ENCODE measurements around the gene BRIP1. TPM values are rescaled to one million over a fixed set of nuclear protein-coding genes. Genes with fewer than 3 reads are reported as not detected.
A peak's percentile ranks its signal among the peaks of the same experiment; 100 is the strongest.

The BRIP1 gene
- total RNA-seq, 1 donor: 20.9 TPM

GRCh38 chr17:61814485-61814884, 48.8 kb downstream of the BRIP1 start:
- H3K4me3 ChIP-seq (ENCODE audit: low read depth, low read length): no peak overlapping the region
- no peak for TF ChIP-seq CTCF (IDR thresholded peaks at IDR 0.05; ENCODE audit: insufficient read depth, low read length)
- DNase-seq (ENCODE audit: low read depth): no peak

DNA sequence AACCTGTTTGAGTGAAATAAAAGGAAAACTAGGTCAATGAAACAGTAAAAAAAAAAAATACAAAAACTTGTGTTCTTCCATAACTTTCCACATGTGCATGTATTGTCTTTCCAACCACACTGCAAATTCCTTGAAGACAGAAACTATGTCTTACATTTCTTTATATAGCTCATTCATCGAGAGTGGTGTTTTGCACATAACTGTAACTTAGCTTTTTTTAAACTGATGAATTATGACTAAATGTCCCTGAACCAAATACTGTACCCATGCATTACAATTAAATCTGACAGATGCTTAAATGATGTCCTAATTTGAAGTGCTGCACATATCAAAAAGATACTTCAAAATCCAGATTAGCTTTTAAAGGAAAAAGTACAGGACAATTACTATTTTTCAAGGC, 50.1 kb downstream of the BRIP1 start:
- peak; percentile 22 for DNase-seq (ENCODE audit: low read depth)
- TF ChIP-seq CTCF (IDR thresholded peaks at IDR 0.05; ENCODE audit: insufficient read depth, low read length): no peak
- no peak overlapping the region for H3K4me3 ChIP-seq (ENCODE audit: low read depth, low read length)

DNA sequence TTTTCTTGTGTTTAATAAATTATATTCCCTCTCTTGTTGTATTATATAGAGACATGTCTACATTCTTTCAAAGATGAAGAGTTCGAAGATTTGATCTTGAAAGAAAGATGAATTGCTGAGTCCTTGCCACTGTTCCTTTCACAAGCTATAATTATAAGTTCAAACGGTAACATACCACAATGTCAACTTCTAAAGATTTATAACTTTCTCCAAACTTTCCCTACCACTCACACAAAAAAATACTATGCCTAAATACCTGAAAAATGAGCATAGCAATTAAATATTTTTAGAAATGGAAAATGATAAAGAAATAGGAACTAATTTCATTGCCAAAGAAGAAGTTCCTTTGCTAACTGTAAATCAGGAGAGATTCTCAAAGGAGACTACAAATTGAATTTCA, 50.6 kb downstream of the BRIP1 start:
- no peak overlapping the region for H3K4me3 ChIP-seq (ENCODE audit: low read depth, low read length)
- no peak for DNase-seq (ENCODE audit: low read depth)
- no peak for TF ChIP-seq CTCF (IDR thresholded peaks at IDR 0.05; ENCODE audit: insufficient read depth, low read length)

DNA sequence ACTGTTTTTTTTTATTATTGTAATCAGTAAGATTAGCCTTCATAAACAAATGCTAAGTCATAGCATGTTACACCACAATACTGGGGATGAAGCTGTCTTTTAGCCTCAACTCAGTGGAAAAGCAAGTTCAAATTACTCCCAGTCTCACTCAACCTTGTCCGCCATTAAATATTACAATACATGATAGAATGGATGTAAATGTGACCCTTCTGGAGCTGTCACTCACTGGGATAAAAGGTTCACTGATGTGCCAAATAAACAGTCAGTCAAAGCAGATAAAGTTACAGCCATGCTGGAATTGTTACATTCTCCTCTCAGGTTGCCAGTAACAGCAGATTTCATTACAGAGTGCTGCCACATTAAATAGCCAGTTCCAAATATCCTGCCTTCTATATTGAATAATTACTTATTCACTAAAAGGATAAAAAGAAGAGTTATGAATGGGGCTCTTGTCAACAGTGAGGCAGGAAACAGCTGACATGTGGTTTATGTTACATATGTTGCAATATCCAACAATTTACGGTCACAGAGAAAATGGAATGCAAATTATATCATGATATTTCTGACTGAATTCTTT, 53.4 kb downstream of the BRIP1 start:
- no peak for TF ChIP-seq CTCF (IDR thresholded peaks at IDR 0.05; ENCODE audit: insufficient read depth, low read length)
- DNase-seq (ENCODE audit: low read depth): peak; percentile 62
- H3K4me3 ChIP-seq (ENCODE audit: low read depth, low read length): no peak overlapping the region

- no peak for DNase-seq (ENCODE audit: low read depth)
- H3K4me3 ChIP-seq (ENCODE audit: low read depth, low read length): no peak overlapping the region
- TF ChIP-seq CTCF (IDR thresholded peaks at IDR 0.05; ENCODE audit: insufficient read depth, low read length): no peak
These were observed 54.9 kb downstream of the BRIP1 start for GRCh38 chr17:61808442-61808841.

GRCh38 chr17:61806936-61807335, 56.4 kb downstream of the BRIP1 start:
- DNase-seq (ENCODE audit: low read depth): peak; percentile 42
- TF ChIP-seq CTCF (IDR thresholded peaks at IDR 0.05; ENCODE audit: insufficient read depth, low read length): no peak
- no peak overlapping the region for H3K4me3 ChIP-seq (ENCODE audit: low read depth, low read length)
